ENCODE data around the gene RPL41. TPM values are rescaled to one million over a fixed set of nuclear protein-coding genes. Genes with fewer than 3 reads are reported as not detected.
A peak's percentile ranks its signal among the peaks of the same experiment; 100 is the strongest.

Gene RPL41
- total RNA-seq, 1 donor from 2014 or later, result 2,837 TPM

DNA sequence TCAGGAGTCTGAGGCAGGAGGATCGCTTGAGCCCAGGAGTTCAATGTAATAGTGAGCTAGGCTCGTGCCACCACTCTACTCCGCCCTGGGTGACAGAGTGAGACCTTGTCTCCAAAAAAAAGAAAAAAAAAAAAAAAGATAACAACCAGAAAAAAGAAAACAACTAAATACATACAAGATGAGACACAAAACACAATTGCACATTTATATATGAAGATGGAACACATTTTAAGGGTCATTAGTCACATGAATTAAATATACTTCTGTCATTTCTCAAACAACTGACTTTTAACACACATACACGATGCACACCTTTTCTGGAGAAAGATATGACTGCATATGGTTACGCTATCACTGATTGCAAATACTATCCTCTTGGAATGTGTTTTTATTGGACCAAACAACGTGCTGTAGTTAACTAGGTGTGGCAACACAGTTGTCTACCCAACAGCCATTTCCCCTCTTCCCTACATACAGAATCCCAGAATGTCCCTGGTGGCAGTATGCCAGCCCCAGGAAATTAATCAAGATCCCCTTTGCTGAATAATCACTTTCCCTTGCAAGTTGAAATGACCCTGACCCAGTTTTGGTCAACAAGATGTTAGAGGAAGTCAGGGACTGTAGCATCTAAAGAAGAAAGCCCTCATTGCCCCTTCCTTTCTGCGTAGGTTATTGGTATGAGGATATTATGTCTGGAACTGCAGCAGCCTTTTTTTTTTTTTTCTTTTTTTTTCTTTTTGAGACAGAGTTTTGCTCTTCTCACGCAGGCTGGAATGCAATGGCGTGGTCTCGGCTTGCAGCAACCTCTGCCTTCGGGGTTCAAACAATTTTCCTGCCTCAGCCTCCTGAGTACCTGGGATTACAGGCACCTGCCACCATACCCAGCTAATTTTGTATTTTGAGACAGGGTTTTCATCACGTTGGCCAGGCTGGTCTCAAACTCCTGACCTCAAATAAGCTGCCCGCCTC is 30.3 kb downstream of the RPL41 start:
- H3K4me1 ChIP-seq, result peaks cover 49% of the 10 kb centered on the region
- no peak overlapping the region for H3K4me3 ChIP-seq
- H3K27ac ChIP-seq, result no peak overlapping the region

GRCh38 chr12:56150563-56150962 is 34.1 kb downstream of the RPL41 start:
- H3K27me3 ChIP-seq (ENCODE audit: low read depth), result no peaks in the 10 kb centered on the region
- no peaks in the 10 kb centered on the region for H3K36me3 ChIP-seq
- no peaks in the 10 kb centered on the region for H3K9me3 ChIP-seq
- H3K4me3 ChIP-seq, result no peak overlapping the region
- H3K4me1 ChIP-seq, result peaks cover 35% of the 10 kb centered on the region
- ATAC-seq (no peak), DNase-seq (no peak)
- H3K27ac ChIP-seq, result no peak overlapping the region
- intact Hi-C loops (cut with DNase I), result no loop called here
- TF ChIP-seq CTCF (IDR thresholded peaks at IDR 0.05), result no peak

More for the DNA sequence above, 30.3 kb downstream of the RPL41 start:
- intact Hi-C loops (cut with DNase I), result no loop called here
- DNase-seq (peak; percentile 22), ATAC-seq (no peak)
- Histone ChIP-seq H3K9me3 (no peaks in the 10 kb centered on the region), H3K36me3 (peaks cover 37% of the 10 kb centered on the region), H3K27me3 (ENCODE audit: low read depth) (no peaks in the 10 kb centered on the region)
- TF ChIP-seq CTCF (IDR thresholded peaks at IDR 0.05), result no peak

- TF ChIP-seq CTCF (IDR thresholded peaks at IDR 0.05), result peak; percentile 45
- Histone ChIP-seq H3K27ac (peak overlapping the region; percentile 92), H3K4me3 (peak overlapping the region; percentile 73), H3K27me3 (ENCODE audit: low read depth) (no peaks in the 10 kb centered on the region), H3K36me3 (no peaks in the 10 kb centered on the region), H3K9me3 (no peaks in the 10 kb centered on the region), H3K4me1 (peaks cover 31% of the 10 kb centered on the region)
- intact Hi-C loops (cut with DNase I), result no loop called here
- ATAC-seq, result peak; percentile 71 to 77
- DNase-seq, result peak; percentile 77
These were observed 35.3 kb downstream of the RPL41 start for GRCh38 chr12:56151672-56152131.

DNA sequence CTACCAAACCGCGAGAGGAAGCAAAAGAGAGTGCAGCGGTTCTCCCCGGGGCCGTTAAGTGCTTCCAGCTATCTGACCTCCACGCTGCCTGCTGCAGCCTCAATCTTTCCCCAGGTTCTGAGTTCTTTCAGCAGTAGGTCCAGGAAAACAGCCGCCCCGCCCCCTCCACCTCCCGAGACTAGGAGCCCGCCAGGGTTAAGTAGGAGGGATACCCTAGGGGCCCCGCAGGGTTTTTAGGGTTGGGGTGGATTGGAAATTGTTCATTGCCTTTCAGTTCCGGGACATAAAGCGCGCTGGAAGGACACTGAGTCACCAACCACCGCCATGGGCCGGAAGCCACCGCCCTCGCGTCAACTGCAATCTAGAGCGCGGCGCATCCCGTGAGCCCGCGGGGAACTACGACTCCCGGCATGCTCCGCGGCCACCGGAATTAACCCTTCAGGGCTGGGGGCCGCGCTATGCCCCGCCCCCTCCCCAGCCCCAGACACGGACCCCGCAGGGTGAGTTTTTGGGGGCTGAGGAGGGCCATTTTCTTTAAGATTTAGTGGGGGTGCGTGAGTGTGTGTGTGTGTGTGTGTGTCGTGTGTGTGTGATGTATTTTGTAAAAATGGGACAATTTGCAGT is 35.8 kb downstream of the RPL41 start, which contains the start of gene MYL6B:
Gene MYL6B, plus strand, starts transcription at position 456 of the 624 bp plus-strand sequence. CDS start 1,332 bp downstream, outside the sequence.
- Histone ChIP-seq H3K4me3 (peak within 1 kb of the TSS; percentile 73), H3K27ac (peak within 1 kb of the TSS; percentile 92), H3K27me3 (ENCODE audit: low read depth) (no peaks in the 10 kb centered on the region), H3K9me3 (no peaks in the 10 kb centered on the region), H3K36me3 (no peaks in the 10 kb centered on the region), H3K4me1 (peaks cover 31% of the 10 kb centered on the region)
- TF ChIP-seq CTCF (IDR thresholded peaks at IDR 0.05), result no peak
- DNase-seq, result peak; percentile 96
- intact Hi-C loops (cut with DNase I), result no loop called here
- peak; percentile 96 to 98 for ATAC-seq

GRCh38 chr12:56152756-56153677 is 36.6 kb downstream of the RPL41 start:
- Histone ChIP-seq H3K27ac (peak overlapping the region; percentile 92), H3K4me3 (peak overlapping the region; percentile 73), H3K4me1 (peaks cover 30% of the 10 kb centered on the region), H3K9me3 (no peaks in the 10 kb centered on the region), H3K27me3 (ENCODE audit: low read depth) (no peaks in the 10 kb centered on the region), H3K36me3 (no peaks in the 10 kb centered on the region)
- no peak for TF ChIP-seq CTCF (IDR thresholded peaks at IDR 0.05)
- ATAC-seq, result no peak
- DNase-seq, result no peak
- intact Hi-C loops (cut with DNase I), result no loop called here
